Fibroblast of skin of right biceps (primary cell): ENCODE measurements around the gene EXOG.
"Not testable (repeated sequence)": the region's sequence is repeated elsewhere in the genome, so short reads cannot be mapped to it uniquely, and the experiment has no call there.

Experiments
- DNase-seq: peaks from one replicate; pipeline ENCODE4 v3.0.0-alpha.2; 2013

Gene EXOG

DNA sequence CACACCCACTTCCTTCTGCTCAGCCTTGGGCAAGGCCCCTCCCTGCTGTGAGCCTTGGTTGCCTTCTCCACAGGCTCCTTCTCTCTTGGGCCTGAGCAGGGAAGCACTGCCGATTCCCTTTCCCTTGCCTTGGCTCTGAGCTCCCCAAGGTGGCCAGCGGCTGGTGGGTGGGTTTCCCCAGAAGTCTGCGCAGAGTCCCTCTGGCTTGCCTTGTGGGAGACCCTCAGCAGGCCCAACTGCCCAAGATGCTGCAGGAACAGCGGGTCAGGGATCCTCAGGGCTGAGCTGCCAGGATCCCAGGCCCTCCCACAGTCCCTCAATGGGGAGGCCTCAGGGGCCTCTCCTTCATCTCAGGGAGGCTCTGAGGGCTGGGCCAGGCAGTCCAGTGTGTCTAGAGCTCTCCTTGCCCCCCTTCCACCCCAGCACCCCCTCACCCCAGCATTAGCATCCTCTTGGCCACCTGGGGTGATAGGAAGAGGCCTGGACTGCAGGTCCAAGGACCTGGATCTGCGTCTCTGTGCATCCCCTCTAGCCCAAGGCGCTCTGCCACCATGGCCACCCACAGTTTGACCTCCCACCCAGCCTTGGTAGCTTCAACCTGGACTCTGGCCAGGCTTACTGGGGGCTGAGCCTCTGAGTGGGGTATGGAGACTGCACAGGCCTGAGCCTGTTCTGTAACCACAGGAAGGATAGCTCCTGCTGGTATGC lies 68.6 kb downstream of the EXOG start:
- no peak for DNase-seq

DNA sequence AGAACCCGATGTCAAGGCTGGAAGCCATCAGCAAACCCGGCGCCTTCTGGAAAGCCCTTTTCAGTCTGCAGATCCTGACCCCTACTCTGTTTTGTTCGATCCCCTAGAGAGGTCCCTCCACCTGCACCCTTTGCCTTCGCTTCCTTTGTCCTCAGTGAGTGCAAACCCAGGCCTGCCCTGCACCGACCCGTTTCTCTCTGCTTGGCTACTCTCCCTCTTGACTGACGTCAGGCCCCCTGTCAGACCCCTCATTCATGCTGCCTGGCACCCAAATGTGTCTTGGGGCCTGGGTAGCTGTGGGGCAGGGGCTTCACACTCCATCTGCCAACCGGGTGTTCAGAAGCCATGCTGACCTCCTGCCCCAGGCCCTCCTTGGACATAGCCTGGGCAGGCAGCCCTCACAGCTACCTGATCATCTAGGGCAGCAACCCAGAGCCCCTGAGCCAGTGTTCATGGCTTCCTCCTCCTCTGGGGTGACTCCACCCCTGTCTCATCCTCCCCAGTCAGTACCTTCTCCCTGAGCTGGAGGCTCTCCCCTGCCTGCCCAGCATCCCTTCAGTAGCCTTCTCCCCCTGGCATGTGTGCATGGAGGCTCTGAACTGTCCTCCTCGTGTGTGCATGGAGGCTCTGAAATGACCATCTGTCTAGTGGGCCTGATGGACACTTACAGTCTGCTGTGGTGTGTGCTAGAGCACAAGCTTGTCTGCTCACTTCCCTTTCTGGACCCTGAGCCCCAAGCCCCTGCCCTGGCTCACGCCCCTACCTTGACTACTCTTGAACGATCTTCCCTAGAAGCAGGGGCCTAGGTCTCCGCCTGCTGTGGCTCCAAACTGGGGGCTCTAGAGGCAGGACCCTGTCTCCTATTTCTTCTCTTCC lies 69.4 kb downstream of the EXOG start:
- DNase-seq, result no peak

DNA sequence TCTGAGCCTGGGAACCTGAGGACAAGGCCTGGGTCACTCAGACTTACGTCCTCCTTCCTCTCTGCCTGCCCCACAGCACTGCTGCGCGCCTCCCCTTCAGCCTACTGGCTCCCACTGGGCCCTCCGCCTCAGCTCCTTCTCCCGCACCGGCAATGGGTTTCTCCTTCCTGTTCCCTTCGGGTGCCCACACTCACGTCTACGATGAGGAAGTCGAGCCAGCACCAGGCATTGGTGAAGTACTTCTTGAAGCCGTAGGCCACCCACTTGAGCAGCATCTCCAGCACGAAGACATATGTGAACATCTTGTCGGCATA lies 70.0 kb downstream of the EXOG start:
- DNase-seq, result no peak

DNA sequence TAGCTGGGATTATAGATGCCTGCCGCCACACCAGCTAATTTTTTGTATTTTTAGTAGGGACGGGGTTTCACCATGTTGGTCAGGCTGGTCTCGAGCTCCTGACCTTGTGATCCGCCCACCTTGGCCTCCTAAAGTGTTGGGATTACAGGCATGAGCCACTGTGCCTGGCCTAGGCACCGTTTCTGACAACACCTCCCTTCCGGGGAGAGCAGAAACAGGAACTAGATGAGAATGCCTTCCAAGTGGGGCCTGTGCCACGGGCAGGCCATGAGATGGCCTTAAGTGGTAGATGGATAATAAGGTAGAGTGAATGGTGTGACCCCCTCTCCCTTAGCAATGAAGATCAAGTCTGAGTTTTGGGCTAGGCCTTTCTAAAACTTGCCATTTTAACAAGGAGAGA lies 70.7 kb downstream of the EXOG start:
- DNase-seq, result not testable (repeated sequence)

DNA sequence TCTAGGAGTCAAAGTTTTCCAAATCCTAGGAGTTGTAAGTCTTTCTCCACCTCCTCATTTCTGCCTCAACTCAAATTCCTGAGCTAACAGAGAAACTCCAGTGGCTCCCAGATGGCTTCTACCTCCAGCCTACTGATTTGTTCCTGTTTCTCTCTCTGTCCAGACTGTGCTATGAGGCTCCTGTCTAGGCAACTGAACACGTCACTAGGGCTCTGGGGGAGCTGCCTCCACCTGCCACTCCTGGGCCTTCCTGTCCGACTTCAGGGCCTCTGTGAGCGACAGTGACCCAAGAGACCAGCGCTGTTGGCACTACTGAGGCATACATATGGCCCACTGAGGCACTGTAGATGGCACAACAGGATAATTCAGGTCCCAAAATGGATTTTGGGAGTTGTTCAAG lies 71.4 kb downstream of the EXOG start:
- DNase-seq, result no peak

DNA sequence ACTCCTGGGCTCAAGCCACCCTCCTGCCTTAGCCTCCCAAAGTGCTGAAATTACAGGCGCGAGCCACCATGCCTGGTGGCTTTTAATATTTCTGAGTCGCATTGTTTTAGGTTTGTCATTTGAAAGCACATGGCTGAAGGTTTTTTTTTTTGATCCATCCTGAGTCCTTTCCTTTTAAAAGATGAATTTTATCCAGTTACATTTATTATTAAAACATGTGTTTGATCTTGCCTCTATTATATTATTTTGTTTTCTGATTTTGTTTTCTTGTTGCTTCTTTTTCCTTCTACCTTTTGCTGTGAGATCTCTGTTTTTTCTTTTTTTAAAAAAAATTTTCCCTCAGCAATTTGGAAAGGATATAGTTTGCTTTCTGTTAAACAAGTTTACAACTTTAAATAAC lies 77.0 kb downstream of the EXOG start:
- no peak for DNase-seq

DNA sequence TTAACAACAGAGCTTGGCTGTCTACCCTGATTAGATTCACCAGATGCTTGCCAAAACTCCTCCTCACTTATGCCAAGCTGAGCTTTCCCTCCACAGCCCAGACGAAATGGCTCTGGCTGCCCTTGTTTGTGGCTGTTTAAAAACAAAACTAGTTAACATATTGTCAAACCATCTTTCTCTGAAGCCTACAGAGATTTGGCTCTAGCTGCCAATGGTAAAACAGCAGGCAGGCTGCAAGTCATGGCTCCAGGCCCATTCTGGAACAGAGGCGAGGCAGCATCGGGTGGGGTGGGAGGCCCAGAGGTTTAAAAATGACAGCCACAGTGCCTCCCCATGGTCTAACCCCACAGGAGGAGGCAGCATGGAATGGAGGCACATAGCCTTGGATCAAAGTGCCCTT lies 77.4 kb downstream of the EXOG start:
- DNase-seq, result no peak

DNA sequence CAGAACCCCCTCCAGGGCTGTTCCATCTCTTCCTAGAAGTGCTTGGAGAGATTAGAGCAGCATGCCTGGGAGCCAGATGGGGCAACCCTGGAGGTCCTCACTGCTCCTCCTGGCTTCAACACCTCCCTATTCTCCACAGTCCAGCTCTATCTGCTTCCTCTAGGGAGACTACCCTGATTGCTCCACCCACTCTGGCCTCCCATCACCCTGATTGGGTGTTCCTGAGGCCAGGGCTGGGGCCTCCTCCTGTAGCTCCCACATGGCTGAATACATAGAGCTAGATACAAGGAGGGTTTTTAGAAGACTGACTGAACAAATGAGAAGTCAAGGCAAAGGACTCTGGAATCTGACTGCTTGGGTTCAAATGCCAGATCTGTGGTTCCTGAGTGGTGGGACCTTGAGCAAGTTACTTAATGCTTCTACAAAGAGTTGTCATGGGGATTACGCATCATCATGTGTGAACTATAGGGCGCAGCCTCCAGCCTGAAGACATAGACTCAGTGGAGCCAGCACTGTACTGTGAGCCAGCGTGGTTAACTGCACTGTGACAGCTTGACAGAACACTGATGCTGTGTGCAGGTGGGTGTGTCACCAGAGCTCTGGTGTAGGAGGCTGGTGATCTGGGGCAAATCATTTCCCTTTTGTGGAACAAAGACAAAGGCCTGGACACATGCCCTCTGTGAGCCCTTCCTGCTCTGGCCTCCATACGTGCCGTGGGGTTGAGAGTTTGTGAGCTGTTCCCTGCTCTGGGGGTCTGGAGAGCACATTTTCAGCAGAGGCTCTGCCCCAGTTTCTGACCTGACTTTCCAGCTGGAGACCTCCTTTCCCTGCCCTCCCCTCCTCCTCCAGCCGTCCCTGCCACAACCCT lies 78.5 kb downstream of the EXOG start:
- no peak for DNase-seq

DNA sequence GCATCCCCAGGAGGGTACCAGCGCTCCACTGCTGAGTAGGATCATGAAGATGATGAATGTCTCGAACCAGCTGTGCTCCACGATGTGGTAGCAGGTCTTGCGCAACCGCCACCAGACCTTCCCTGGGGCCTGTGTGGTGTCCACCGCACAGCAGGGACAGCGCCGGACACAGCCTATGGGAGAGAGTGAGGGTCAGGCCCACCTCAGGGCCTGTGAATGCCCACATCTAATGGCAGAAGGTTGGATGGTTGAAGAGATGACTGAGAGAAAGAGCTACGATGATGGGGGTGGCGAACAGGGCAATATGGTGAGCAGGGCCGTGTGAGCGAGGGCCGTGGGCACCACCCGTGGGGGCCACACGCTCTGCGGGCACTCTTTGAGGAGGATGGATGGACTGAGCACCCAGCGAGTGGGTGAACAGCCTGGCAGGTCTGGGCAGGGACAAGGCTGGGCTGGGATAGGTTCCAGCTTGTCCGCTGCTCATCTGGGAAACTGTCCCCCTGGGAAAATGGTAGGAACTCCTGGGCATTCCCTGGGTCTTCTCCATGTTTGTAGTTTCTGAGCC lies 79.2 kb downstream of the EXOG start:
- no peak for DNase-seq
